ENCODE measurements around the gene LCE6A. TPM values are rescaled to one million over a fixed set of nuclear protein-coding genes. Genes with fewer than 3 reads are reported as not detected.

The LCE6A gene, protein sequence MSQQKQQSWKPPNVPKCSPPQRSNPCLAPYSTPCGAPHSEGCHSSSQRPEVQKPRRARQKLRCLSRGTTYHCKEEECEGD
- total RNA-seq, result not detected
- long read RNA-seq, result 0 reads

DNA sequence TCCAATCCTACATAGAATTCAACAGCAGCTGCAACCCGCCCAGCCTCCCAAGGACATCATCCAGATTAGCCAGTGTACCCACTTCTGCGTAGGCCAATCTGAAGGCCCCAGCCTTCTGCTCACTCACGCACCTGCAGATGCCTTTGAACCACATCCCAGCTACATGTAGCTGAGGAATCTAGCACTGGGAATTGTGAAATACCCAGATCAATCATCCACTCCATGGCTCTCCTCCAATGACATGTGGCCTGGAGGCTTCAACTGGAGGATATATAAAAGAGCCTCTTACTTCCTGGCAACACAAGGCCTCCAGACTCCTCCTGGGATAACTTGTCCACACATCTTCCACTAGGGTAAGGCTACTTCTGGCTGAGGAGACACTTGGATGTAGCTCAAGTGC is at the start of gene LCE6A:
LCE6A (plus strand) TSS at position 301 of the 400 bp plus-strand sequence. CDS start 665 bp downstream, outside the sequence.
- no peaks in the 10 kb centered on the region for H3K4me1 ChIP-seq
- no peak within 1 kb of the TSS for H3K27ac ChIP-seq
- H3K4me3 ChIP-seq, result no peak within 1 kb of the TSS
- ATAC-seq (no peak), DNase-seq (no peak)
- intact Hi-C loops (cut with DNase I), result no loop called here
- TF ChIP-seq CTCF (IDR thresholded peaks at IDR 0.05), result no peak
- H3K36me3 ChIP-seq, result no peaks in the 10 kb centered on the region
- H3K27me3 ChIP-seq, result no peaks in the 10 kb centered on the region
- no peaks in the 10 kb centered on the region for H3K9me3 ChIP-seq

GRCh38 chr1:152795686-152796085 is 47.0 kb upstream of the LCE6A start:
- Histone ChIP-seq H3K27me3 (no peaks in the 10 kb centered on the region), H3K4me3 (no peak overlapping the region), H3K27ac (no peak overlapping the region), H3K9me3 (no peaks in the 10 kb centered on the region), H3K4me1 (no peaks in the 10 kb centered on the region), H3K36me3 (no peaks in the 10 kb centered on the region)
- ATAC-seq, result no peak
- DNase-seq, result no peak
- intact Hi-C loops (cut with DNase I), result no loop called here
- no peak for TF ChIP-seq CTCF (IDR thresholded peaks at IDR 0.05)

GRCh38 chr1:152796421-152796820 is 46.2 kb upstream of the LCE6A start, which contains the start of gene LCE1D:
TSS of gene LCE1D (plus strand) at chr1:152796721. CDS start at chr1:152797795, 1,074 bp downstream.
- Histone ChIP-seq H3K36me3 (no peaks in the 10 kb centered on the region), H3K4me1 (no peaks in the 10 kb centered on the region), H3K9me3 (no peaks in the 10 kb centered on the region), H3K4me3 (no peak within 1 kb of the TSS), H3K27me3 (no peaks in the 10 kb centered on the region), H3K27ac (no peak within 1 kb of the TSS)
- ATAC-seq (no peak), DNase-seq (no peak)
- TF ChIP-seq CTCF (IDR thresholded peaks at IDR 0.05), result no peak
- intact Hi-C loops (cut with DNase I), result no loop called here

DNA sequence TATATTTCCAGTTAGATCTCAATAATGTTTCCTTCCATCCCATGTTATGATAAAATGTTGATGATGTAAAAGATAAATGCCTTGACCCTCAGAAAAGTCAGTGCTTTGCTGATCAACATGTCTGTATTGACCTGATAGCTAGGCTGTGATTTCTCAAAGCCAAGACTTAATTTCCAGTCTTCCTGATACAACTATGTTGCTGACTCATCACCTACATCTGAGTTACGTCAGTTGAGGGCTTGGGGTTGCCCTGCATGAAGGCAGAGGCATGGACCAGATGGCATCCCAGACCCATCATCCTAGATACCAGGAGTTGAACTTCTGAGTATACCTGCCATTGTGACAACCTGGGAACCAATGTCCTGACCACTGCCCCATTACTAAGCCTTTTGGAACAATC is 41.3 kb upstream of the LCE6A start:
- no peak overlapping the region for H3K27ac ChIP-seq
- DNase-seq (no peak), ATAC-seq (no peak)
- no peak for TF ChIP-seq CTCF (IDR thresholded peaks at IDR 0.05)
- no peaks in the 10 kb centered on the region for H3K27me3 ChIP-seq
- no peaks in the 10 kb centered on the region for H3K4me1 ChIP-seq
- H3K4me3 ChIP-seq, result no peak overlapping the region
- no peaks in the 10 kb centered on the region for H3K36me3 ChIP-seq
- no peaks in the 10 kb centered on the region for H3K9me3 ChIP-seq
- intact Hi-C loops (cut with DNase I), result no loop called here

- H3K4me3 ChIP-seq, result no peak within 1 kb of the TSS
- peaks cover 3% of the 10 kb centered on the region for H3K27me3 ChIP-seq
- ATAC-seq, result no peak
- intact Hi-C loops (cut with DNase I), result no loop called here
- no peaks in the 10 kb centered on the region for H3K9me3 ChIP-seq
- DNase-seq, result no peak
- H3K27ac ChIP-seq, result no peak within 1 kb of the TSS
- H3K4me1 ChIP-seq, result no peaks in the 10 kb centered on the region
- TF ChIP-seq CTCF (IDR thresholded peaks at IDR 0.05), result no peak
- H3K36me3 ChIP-seq, result no peaks in the 10 kb centered on the region
Measured at GRCh38 chr1:152806576-152806975, 36.1 kb upstream of the LCE6A start, which contains the start of gene LCE1C. TSS of gene LCE1C (minus strand) at chr1:152806651. CDS start at chr1:152805478, 1,173 bp downstream.

GRCh38 chr1:152811050-152811449 is 31.6 kb upstream of the LCE6A start:
- intact Hi-C loops (cut with DNase I), result no loop called here
- H3K4me3 ChIP-seq, result no peak overlapping the region
- no peaks in the 10 kb centered on the region for H3K4me1 ChIP-seq
- H3K9me3 ChIP-seq, result no peaks in the 10 kb centered on the region
- TF ChIP-seq CTCF (IDR thresholded peaks at IDR 0.05), result no peak
- H3K27me3 ChIP-seq, result peaks cover 3% of the 10 kb centered on the region
- no peak for ATAC-seq
- no peak for DNase-seq
- no peaks in the 10 kb centered on the region for H3K36me3 ChIP-seq
- H3K27ac ChIP-seq, result no peak overlapping the region
